Hepatocyte (in vitro differentiated cells): Measurements from ENCODE around the gene DEPP1.

Experiments used
- CTCF ChIP-seq: fragments of 200-600 bp; sonication (generic); IDR thresholded peaks from 2 replicates; pipeline ENCODE4 v1.5.1; 2016; ENCODE audit warnings: antibody characterized with exemption, mild to moderate bottlenecking; ENCODE audit not compliant: poor library complexity
- EZH2 ChIP-seq: fragments of 200-600 bp; sonication (generic); IDR thresholded peaks from 2 replicates; pipeline ENCODE4 v1.6.1; 2016; ENCODE audit warnings: antibody characterized with exemption, mild to moderate bottlenecking, borderline replicate concordance
- EZH2phosphoT487 ChIP-seq: fragments of 200-600 bp; sonication (generic); IDR thresholded peaks from one replicate; pipeline ENCODE4 v1.6.1; 2018; ENCODE audit warnings: antibody characterized with exemption, mild to moderate bottlenecking, low read depth, moderate library complexity; ENCODE audit not compliant: unreplicated experiment, severe bottlenecking

- TF ChIP-seq CTCF (no peak), EZH2 (no peak), EZH2phosphoT487 (no peak)
Observed at GRCh38 chr10:44980309-44981171, 1.9 kb upstream of the DEPP1 start.
